ENCODE measurements around the gene NAT16. TPM values are rescaled to one million over a fixed set of nuclear protein-coding genes. Genes with fewer than 3 reads are reported as not detected.

The NAT16 gene
- total and polyA plus RNA-seq, 2 of the 8 experiments (the other 6 are each of a cell fraction or from before 2014, with no cell fraction given) = 0.26 to 0.84 TPM

DNA sequence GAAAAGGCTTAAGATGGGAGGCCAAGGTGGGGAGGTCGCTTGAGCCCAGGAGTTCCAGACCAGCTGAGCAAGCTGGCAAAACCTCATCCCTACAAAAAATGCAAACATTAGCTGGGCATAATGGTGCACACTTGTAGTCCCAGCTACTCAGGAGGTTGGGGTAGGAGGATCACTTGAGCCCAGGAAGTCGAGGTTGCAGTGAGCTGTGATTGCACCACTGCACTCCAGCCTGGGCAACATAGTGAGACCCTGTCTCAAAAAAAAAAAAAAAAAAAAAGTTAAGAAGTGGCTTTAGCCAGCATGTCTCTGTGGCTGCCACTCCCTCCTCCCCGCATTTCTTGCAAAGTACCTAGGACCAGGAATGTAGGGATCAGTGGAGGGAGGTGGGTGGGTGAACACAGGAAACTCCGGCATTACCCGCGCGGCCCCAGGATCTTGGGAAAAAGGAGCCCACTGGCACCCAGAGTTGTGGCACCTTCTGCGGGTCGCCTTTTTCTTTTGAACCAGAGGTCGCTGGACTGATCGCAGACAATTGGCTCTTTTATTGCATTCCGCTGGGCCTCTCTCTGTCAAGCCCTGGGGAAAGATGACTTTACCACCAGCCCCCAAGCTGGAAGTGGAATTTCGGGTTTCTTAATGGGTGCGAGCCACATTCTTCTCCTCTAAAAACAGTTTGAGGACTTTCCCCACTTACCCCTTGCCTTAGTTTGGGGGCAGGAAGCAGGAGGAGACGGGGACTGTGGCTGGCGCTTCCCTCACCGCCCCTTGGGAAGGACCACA, 18.2 kb downstream of the NAT16 start:
- H3K4me1 ChIP-seq (replicated peaks in 1 of 4; ENCODE audit: control insufficient read depth in 3 of 4, insufficient read depth in 4 of 4, low read length in 3 of 4) = peaks cover 13 to 43% (median 30%) of the 10 kb centered on the region in 4 experiments
- H2AFZ ChIP-seq (ENCODE audit: low read length) = no peak overlapping the region
- H3K36me3 ChIP-seq (ENCODE audit: control insufficient read depth in 2 of 4, insufficient read depth in 4 of 4, low read length in 3 of 4) = peaks cover 0 to 3% (median 1%) of the 10 kb centered on the region in 4 experiments; a peak in 3 of 8 replicates
- 34% methylated on average over 17 of the region's 17 CpGs; no CpG with 5 or more reads in 1 of the 2 experiments for WGBS, 2 experiments (ENCODE audit: extremely low coverage in 1 of 2, insufficient coverage in 1 of 2, insufficient read length in 1 of 2, insufficient replicate concordance in 2 of 2, low coverage in 1 of 2, low lambda C conversion rate in 2 of 2, missing lambda C conversion rate in 1 of 2)
- H3K4me3 ChIP-seq (ENCODE audit: extremely low read depth in 1 of 4, insufficient read depth in 2 of 4, low read depth in 3 of 4, low read length in 4 of 4) = peak overlapping the region; percentile 28 to 63 (median 43); a peak in 7 of 8 replicates
- peak overlapping the region; percentile 12 for H4K91ac ChIP-seq (replicated peaks; ENCODE audit: insufficient read length, low read length)
- no peaks in the 10 kb centered on the region for H3K79me1 ChIP-seq (ENCODE audit: low read depth, low read length)
- peak overlapping the region; percentile 9; the same call in 1 of the 2 replicates for H4K8ac ChIP-seq (ENCODE audit: extremely low read depth, insufficient read depth, low read length)
- no peak overlapping the region for H3K4ac ChIP-seq (replicated peaks; ENCODE audit: insufficient read length, low read depth, low read length)
- H3K23me2 ChIP-seq (ENCODE audit: low read depth, low read length) = peaks cover 27% of the 10 kb centered on the region; the same call in 1 of the 2 replicates
- H3K27ac ChIP-seq (ENCODE audit: low read depth, low read length) = no peak overlapping the region
- POLR2A ChIA-PET (ENCODE audit: partially characterized antibody) = interaction anchor here (1.2 to 1.8 kb wide), 6 partner anchors 8 to 77 kb away, joined by 3 to 7 read pairs (median 4); partner anchors contain the start of genes AP1S1, NAT16 and TRIM56
- TF ChIP-seq TEAD4 (IDR thresholded peaks at IDR 0.05; ENCODE audit: low read depth, low read length) (no peak), JUN (IDR thresholded peaks at IDR 0.05; ENCODE audit: low read depth, low read length) (no peak), CTBP2 (IDR thresholded peaks at IDR 0.05; ENCODE audit: borderline replicate concordance, insufficient read depth, insufficient read length, low read length) (no peak), CBX5 (IDR thresholded peaks at IDR 0.05; ENCODE audit: low read depth, low read length) (no peak)
- no peaks in the 10 kb centered on the region for H3K79me2 ChIP-seq (ENCODE audit: control insufficient read depth in 1 of 2, insufficient read depth in 2 of 2, low read length in 2 of 2)
- no peak overlapping the region for H2BK120ac ChIP-seq (replicated peaks; ENCODE audit: low read depth, low read length)
- peaks cover 7% of the 10 kb centered on the region in 2 experiments for H4K20me1 ChIP-seq (replicated peaks in 1 of 2; ENCODE audit: control insufficient read depth in 1 of 2, insufficient read depth in 2 of 2, low read length in 2 of 2)
- no peak overlapping the region for H3K23ac ChIP-seq (ENCODE audit: insufficient read length)
- CTCF ChIA-PET (ENCODE audit: partially characterized antibody) = interaction anchor here (1.0 to 7.6 kb wide), 6 partner anchors 8 to 82 kb away, joined by 3 to 115 read pairs (median 4); no protein-coding TSS in a partner anchor
- no peak overlapping the region for H4K5ac ChIP-seq (ENCODE audit: insufficient read length, low read depth, low read length)
- FAIRE-seq (no peak), DNase-seq (ENCODE audit: low read depth in 1 of 2, low spot score in 2 of 2) (no peak)
- H3K27me3 ChIP-seq (replicated peaks in 1 of 4; ENCODE audit: control insufficient read depth in 3 of 4, extremely low read depth in 1 of 4, insufficient read depth in 3 of 4, low read length in 3 of 4) = peaks cover 3 to 36% (median 22%) of the 10 kb centered on the region in 4 experiments
- H3K14ac ChIP-seq (ENCODE audit: insufficient read length) = no peak overlapping the region
- H2AK5ac ChIP-seq (ENCODE audit: low read depth, low read length) = peak overlapping the region; percentile 76; the same call in 1 of the 2 replicates
- H2BK15ac ChIP-seq (ENCODE audit: low read length) = no peak overlapping the region
- H2BK5ac ChIP-seq (ENCODE audit: low read depth, low read length) = no peak overlapping the region
- H3K9me3 ChIP-seq (ENCODE audit: insufficient read depth in 2 of 2, low read depth in 1 of 2, low read length in 1 of 2) = no peaks in the 10 kb centered on the region
- H3K9ac ChIP-seq (replicated peaks in 1 of 4; ENCODE audit: extremely low read depth in 1 of 4, low read depth in 3 of 4, low read length in 3 of 4) = no peak overlapping the region; a peak in 1 of 7 replicates
- H2BK20ac ChIP-seq (ENCODE audit: low read length) = no peak overlapping the region
- no peak overlapping the region; the same call in 1 of the 2 replicates for H3K18ac ChIP-seq (ENCODE audit: extremely low read depth, low read length)
- no peak overlapping the region for H3K56ac ChIP-seq (replicated peaks; ENCODE audit: insufficient read length, low read depth, low read length)
- peak overlapping the region; percentile 44 to 72 for H3K4me2 ChIP-seq (ENCODE audit: insufficient read depth in 1 of 2, low read depth in 2 of 2, low read length in 2 of 2)
- no peak overlapping the region; the same call in 1 of the 2 replicates for H2BK12ac ChIP-seq (ENCODE audit: low read depth, low read length)

Data from H1 (cell line).